HG03103 (cell line): ENCODE data around the gene NSUN4.
"Not testable (repeated sequence)": the region's sequence is repeated elsewhere in the genome, so short reads cannot be mapped to it uniquely, and the experiment has no call there.

Experiments
- ATAC-seq: cut with Tn5 transposase; IDR thresholded peaks from one replicate; pipeline ENCODE4 v1.9.1; 2021; ENCODE audit warnings: low read depth; ENCODE audit not compliant: unreplicated experiment

Gene NSUN4

DNA sequence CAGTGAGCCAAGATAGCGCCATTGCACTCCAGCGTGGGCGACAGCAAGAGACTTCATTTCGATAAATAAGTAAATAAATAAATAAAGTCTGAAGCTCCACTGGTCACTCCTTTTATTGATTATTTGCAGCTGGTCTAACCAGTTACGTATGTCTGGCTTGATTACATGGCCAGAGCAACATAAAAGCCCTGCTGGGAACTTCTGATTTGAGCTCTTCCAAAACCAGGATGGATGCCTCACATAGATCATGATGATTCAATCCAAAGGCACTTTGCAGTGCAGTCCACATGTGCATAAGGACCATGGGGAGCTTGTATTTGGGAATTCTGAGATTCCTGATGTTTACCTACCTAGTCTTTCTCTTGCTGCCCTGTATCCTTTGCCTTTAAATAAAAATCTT, 24.0 kb downstream of the NSUN4 start:
- ATAC-seq: no peak

GRCh38 chr1:46365796-46366195, 25.2 kb downstream of the NSUN4 start:
- ATAC-seq: not testable (repeated sequence)

DNA sequence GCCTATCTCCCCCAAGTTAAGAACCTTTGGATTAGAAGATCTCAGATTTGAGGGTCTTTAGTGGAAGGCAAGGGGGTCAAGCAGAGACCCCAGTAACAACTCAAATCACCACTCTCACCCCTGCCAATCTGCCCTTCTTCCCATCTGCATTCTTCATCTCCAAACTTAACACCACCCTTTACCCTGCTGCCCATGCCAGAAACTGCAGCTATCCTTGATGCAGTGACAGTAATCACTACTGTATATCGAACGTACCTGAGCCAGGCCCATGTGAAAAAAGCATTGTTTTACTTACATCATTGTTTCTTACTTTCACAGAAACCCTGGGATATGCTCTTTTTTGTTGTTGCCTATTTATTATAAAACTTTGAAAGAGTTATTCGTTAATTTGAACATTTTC, 26.5 kb downstream of the NSUN4 start:
- no peak for ATAC-seq

GRCh38 chr1:46367701-46368100, 27.1 kb downstream of the NSUN4 start:
- ATAC-seq: not testable (repeated sequence)

- ATAC-seq: no peak
Measured at GRCh38 chr1:46368791-46369190, 28.2 kb downstream of the NSUN4 start.

- no peak for ATAC-seq
Measured at GRCh38 chr1:46369542-46370213, 29.1 kb downstream of the NSUN4 start.

DNA sequence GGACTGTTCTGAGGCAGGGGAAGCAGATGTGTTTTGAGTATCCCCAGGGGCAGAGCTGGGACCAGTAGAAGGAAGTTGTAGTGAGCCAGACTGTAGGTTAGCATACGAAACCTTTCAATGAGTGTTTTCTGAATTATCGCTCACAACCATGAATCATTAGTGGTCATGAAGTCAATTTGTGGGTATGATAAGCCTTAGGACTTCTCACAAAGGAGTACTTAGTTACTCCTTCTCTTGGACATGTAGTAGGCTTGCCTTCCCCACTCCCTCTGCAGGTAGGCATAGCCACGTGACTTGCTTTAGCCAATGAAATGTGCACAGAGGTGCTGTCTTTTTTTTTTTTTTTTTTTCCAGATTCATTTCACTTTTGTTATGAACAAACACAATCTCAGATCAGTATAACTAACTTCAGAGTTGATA, 29.6 kb downstream of the NSUN4 start:
- no peak for ATAC-seq

GRCh38 chr1:46372431-46372830, 31.8 kb downstream of the NSUN4 start:
- no peak for ATAC-seq

DNA sequence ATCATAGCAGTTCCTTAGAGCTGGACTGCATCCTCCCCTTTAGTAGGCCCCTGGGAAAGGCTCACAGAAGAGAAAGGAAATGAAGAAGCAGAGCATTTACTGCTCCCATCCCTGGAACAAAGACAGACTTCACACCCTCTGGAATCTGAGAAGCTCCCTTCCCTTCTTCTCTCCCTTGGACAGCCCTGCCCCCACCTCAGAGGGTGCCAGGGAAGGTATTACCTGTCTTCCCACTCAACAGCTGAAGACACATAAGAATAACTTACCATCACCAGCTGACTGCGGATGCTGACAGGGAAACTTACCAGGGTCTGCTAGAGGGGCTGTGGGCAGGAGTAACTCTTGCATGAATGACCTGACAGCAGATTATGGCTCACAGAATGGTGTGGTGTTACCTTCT, 39.4 kb downstream of the NSUN4 start:
- no peak for ATAC-seq

DNA sequence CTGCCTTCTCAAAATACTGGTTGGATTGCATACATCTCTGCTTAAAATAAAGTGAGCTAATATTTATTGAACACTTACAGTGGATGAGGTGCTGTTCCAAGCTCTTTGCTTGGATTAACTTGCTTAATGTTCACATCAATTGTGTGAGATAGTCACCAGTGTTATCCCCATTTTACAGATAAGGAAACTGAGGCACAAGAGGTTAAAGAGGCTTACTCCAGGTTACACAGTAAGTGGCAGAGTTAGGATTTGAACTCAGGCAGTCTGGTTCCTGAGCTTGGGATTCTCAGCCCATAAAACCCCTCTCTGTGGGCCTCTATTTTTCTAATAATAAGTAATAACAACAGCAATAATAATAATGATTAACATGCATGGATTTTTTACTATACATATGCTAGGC, 39.9 kb downstream of the NSUN4 start:
- ATAC-seq: no peak

DNA sequence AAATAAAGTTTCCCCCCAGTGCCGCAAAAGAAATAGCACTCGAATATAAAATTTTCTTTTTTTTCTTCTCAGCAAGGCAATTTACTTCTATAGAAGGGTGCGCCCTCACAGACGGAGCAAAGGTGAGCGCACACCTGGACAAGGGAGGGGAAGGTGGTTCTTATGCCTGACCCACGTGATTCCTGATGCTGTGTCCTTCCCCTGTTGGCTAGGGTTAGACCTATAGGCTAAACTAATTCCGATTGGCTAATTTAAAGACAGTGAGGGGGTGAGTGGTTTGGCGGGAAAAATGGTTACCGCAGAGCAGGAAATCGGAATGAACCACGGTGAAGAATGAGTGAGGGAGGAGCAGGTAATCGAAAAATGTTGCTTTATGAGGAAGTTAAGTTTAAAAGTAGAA, 52.9 kb downstream of the NSUN4 start:
- no peak for ATAC-seq

DNA sequence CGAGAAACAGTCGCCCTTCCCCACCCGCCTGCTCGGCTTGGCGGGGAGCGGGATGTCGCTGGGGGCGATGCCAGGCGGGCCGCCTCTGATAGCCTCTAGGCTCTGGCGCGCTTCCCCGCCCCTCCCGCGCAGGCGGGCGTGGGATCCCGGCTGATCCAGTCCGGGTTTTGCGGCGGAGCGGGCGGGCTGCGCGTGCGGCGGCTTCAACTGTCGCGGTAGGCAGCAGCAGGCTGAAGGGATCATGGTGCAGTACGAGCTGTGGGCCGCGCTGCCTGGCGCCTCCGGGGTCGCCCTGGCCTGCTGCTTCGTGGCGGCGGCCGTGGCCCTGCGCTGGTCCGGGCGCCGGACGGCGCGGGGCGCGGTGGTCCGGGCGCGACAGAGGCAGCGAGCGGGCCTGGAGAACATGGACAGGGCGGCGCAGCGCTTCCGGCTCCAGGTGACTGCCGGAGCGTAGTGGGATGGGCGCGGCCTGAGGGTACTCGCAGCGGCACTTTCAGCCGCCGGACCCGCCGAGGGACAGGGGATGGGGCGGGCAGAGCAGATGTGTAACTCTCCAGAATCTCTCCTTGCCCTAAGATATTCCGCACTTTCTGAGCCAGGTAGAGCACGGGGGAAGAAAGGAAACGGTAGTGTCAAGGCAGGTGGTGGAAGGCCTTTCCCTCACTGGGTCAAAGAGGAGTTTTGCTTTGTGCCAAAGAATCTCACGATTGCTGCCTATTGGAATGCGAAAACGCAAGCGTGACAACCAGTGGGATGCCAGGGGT, 53.7 kb downstream of the NSUN4 start, which contains the start of gene FAAH:
TSS of gene FAAH (plus strand) at position 210 of the 764 bp plus-strand sequence. CDS start at position 242, 32 bp downstream.
- ATAC-seq: no peak

- no peak for ATAC-seq
Measured at GRCh38 chr1:46394872-46395465, 54.4 kb downstream of the NSUN4 start.

- ATAC-seq: no peak
Measured at GRCh38 chr1:46396441-46397398, 56.1 kb downstream of the NSUN4 start.

- ATAC-seq: no peak
Measured at GRCh38 chr1:46399307-46399706, 58.7 kb downstream of the NSUN4 start.

DNA sequence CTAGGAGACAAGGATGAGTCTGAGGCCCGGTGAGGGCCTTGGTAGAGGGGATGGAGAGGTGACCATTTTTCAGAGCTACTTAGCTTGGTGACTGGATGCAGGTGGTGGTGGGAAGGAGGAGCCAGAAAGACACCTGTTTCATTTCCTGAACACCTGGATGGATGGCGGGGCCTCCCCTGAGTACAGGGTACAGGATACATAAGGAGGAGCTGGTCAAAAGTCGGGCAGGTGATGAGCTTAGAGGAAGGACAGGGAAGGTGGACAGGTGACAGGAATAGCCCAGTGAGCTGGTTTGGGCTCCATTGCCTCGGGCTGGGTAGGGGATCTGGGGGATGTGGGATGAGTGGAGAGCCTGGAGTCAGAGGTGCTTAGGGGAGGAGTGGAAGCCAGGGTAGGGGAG, 59.8 kb downstream of the NSUN4 start:
- no peak for ATAC-seq

DNA sequence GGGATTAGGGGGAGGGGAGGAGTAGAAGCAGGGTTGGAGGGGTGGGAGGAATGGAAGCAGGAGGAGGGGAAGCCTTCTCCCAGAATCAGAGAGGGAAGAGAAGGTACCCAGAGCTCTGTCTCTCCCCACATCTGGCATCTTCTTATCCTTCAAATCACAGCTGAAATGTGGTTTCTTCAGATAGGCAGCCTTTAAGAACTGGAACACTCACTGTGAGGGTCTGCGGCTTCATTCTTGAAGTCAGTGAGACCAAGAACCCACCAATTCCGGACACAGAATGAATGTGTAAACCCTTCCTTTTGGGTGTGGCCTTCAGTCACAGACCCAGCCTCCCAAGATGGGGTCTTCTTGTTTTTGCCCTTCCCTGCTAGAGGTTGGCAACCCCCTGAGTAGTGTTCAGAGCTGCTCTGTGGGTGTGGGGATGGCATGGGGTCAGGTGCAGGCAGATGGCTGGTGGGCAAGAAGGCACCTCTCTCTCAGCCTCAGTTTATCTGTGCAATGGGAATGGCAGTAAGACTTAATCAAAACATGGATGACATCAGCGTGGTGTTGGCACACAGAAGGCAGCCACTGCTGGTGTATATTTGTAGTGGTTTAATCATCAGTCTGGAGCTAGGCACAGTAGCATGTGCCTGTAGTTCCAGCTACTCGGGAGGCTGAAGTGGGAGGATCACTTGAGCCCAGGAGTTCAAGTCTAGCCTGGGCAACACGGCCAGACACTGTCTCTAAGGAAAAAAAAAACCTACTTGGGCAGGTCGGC, 60.7 kb downstream of the NSUN4 start:
- no peak for ATAC-seq

- ATAC-seq: no peak
Measured at GRCh38 chr1:46401964-46402626, 61.5 kb downstream of the NSUN4 start.

- no peak for ATAC-seq
Measured at GRCh38 chr1:46403916-46404315, 63.3 kb downstream of the NSUN4 start.
